H1 (cell line): ENCODE measurements around the gene RHD. TPM values are rescaled to one million over a fixed set of nuclear protein-coding genes. Genes with fewer than 3 reads are reported as not detected.

ENCODE experiments used
- CTCF ChIA-PET: fragments of 300-600 bp; sonication (Branson Sonifier 250); formaldehyde crosslinking; loops from one replicate; lab custom pipeline; 2021; ENCODE audit not compliant: partially characterized antibody; lab: Charles Lee
- POLR2A ChIA-PET: fragments of 300-600 bp; sonication (Branson Sonifier 250); formaldehyde crosslinking; loops from one replicate; lab custom pipeline; 2021; ENCODE audit warnings: inconsistent platforms; ENCODE audit not compliant: partially characterized antibody; lab: Charles Lee
- DNase-seq, 2 experiments: peaks; one replicate each; pipeline versions ENCODE4 v3.0.0 to v3.0.0-alpha.2; 2010 to 2022; ENCODE audit warnings: low spot score in 2 of 2, low read depth in 1 of 2, mixed read lengths in 1 of 2
- FAIRE-seq: peaks from 2 replicates; lab custom pipeline; 2011; peaks lifted over from hg19 to GRCh38; lab: Jason Lieb, UNC
- H2AFZ ChIP-seq: 2 replicates; pipeline ENCODE4 v1.8.1; 2012; ENCODE audit warnings: low read length, inconsistent platforms
- H2AK5ac ChIP-seq: 2 replicates; pipeline ENCODE4 v1.6.1; 2013; ENCODE audit warnings: low read depth, low read length
- H2BK120ac ChIP-seq: replicated peaks from 2 replicates; pipeline ENCODE3; 2013; ENCODE audit warnings: low read depth, low read length, inconsistent platforms
- H2BK12ac ChIP-seq: 2 replicates; pipeline ENCODE4 v1.6.1; 2013; ENCODE audit warnings: low read depth, low read length
- H2BK15ac ChIP-seq: 2 replicates; pipeline ENCODE4 v1.6.1; 2013; ENCODE audit warnings: low read length
- H2BK20ac ChIP-seq: 2 replicates; pipeline ENCODE4 v1.6.1; 2013; ENCODE audit warnings: low read length
- H2BK5ac ChIP-seq: 2 replicates; pipeline ENCODE4 v1.6.1; 2013; ENCODE audit warnings: low read depth, low read length
- H3K14ac ChIP-seq: 2 replicates; pipeline ENCODE4 v1.6.1; 2013; ENCODE audit warnings: inconsistent platforms; ENCODE audit not compliant: insufficient read length
- H3K18ac ChIP-seq: 2 replicates; pipeline ENCODE4 v1.6.1; 2013; ENCODE audit warnings: low read length; ENCODE audit errors: extremely low read depth
- H3K23ac ChIP-seq: 2 replicates; pipeline ENCODE4 v1.6.1; 2013; ENCODE audit warnings: inconsistent platforms; ENCODE audit not compliant: insufficient read length
- H3K23me2 ChIP-seq: 2 replicates; pipeline ENCODE4 v1.6.1; 2013; ENCODE audit warnings: low read depth, low read length
- H3K27ac ChIP-seq: 2 replicates; pipeline ENCODE4 v1.6.1; 2011; ENCODE audit warnings: low read depth, low read length, inconsistent platforms
- H3K27me3 ChIP-seq, 4 experiments: replicated peaks in 1 of 4; 1 replicate in 1 of 4; 2 replicates in 3 of 4; pipeline versions ENCODE4 v1.6.1 to v1.8.1; 2011 to 2013; ENCODE audit warnings: low read length in 3 of 4, mild to moderate bottlenecking in 3 of 4, inconsistent platforms in 2 of 4, mixed read lengths in 2 of 4, moderate library complexity in 1 of 4; ENCODE audit not compliant: control insufficient read depth in 3 of 4, insufficient read depth in 3 of 4; ENCODE audit errors: extremely low read depth in 1 of 4
- H3K36me3 ChIP-seq, 4 experiments: 2 replicates each; pipeline versions ENCODE4 v1.6.1 to v1.8.1; 2011 to 2013; ENCODE audit warnings: mild to moderate bottlenecking in 4 of 4, low read length in 3 of 4, moderate library complexity in 2 of 4, control low read depth in 1 of 4, inconsistent platforms in 1 of 4; ENCODE audit not compliant: insufficient read depth in 4 of 4, control insufficient read depth in 2 of 4
- H3K4ac ChIP-seq: replicated peaks from 2 replicates; pipeline ENCODE3; 2013; ENCODE audit warnings: low read length, low read depth, mixed read lengths, inconsistent platforms; ENCODE audit not compliant: insufficient read length
- H3K4me1 ChIP-seq, 4 experiments: replicated peaks in 1 of 4; 1 replicate in 1 of 4; 2 replicates in 3 of 4; pipeline versions ENCODE4 v1.6.1 to v1.8.1; 2011 to 2013; ENCODE audit warnings: low read length in 3 of 4, inconsistent platforms in 2 of 4, mixed read lengths in 1 of 4; ENCODE audit not compliant: insufficient read depth in 4 of 4, control insufficient read depth in 3 of 4
- H3K4me2 ChIP-seq, 2 experiments: 2 replicates each; pipeline versions ENCODE4 v1.6.1 to v1.8.1; 2011 to 2013; ENCODE audit warnings: low read depth in 2 of 2, low read length in 2 of 2, control low read depth in 1 of 2, inconsistent platforms in 1 of 2, mild to moderate bottlenecking in 1 of 2; ENCODE audit not compliant: insufficient read depth in 1 of 2
- H3K4me3 ChIP-seq, 4 experiments: fragments of 200-600, 300-600 bp in 1 of 4; sonication (generic), shearing (Covaris generic), sonication (Bioruptor Twin) in 1 of 4; 2 replicates each; pipeline versions ENCODE4 v1.5.1 to v1.8.1; 2011 to 2016; ENCODE audit warnings: low read length in 4 of 4, low read depth in 3 of 4, control low read depth in 2 of 4, inconsistent platforms in 2 of 4, mild to moderate bottlenecking in 2 of 4, mixed read lengths in 1 of 4, moderate library complexity in 1 of 4; ENCODE audit not compliant: insufficient read depth in 2 of 4; ENCODE audit errors: extremely low read depth in 1 of 4
- H3K56ac ChIP-seq: replicated peaks from 2 replicates; pipeline ENCODE3; 2013; ENCODE audit warnings: low read depth, mild to moderate bottlenecking, mixed read lengths, low read length, inconsistent platforms; ENCODE audit not compliant: insufficient read length
- H3K79me1 ChIP-seq: 2 replicates; pipeline ENCODE4 v1.6.1; 2013; ENCODE audit warnings: low read depth, low read length, control low read depth
- H3K79me2 ChIP-seq, 2 experiments: 2 replicates each; pipeline versions ENCODE4 v1.6.1 to v1.8.1; 2012 to 2013; ENCODE audit warnings: low read length in 2 of 2, mild to moderate bottlenecking in 2 of 2, inconsistent platforms in 1 of 2; ENCODE audit not compliant: insufficient read depth in 2 of 2, control insufficient read depth in 1 of 2
- H3K9ac ChIP-seq, 4 experiments: replicated peaks in 1 of 4; 1 replicate in 1 of 4; 2 replicates in 3 of 4; pipeline versions ENCODE4 v1.6.1 to v1.8.1; 2011 to 2013; ENCODE audit warnings: low read depth in 3 of 4, low read length in 3 of 4, control low read depth in 2 of 4, mild to moderate bottlenecking in 2 of 4, moderate library complexity in 2 of 4, inconsistent platforms in 1 of 4; ENCODE audit errors: extremely low read depth in 1 of 4
- H3K9me3 ChIP-seq, 2 experiments: 2 replicates each; pipeline versions ENCODE4 v1.6.1 to v1.8.1; 2012 to 2013; ENCODE audit warnings: mild to moderate bottlenecking in 2 of 2, moderate library complexity in 2 of 2, control low read depth in 1 of 2, inconsistent platforms in 1 of 2, low read depth in 1 of 2, low read length in 1 of 2, mixed read lengths in 1 of 2; ENCODE audit not compliant: insufficient read depth in 2 of 2
- H4K20me1 ChIP-seq, 2 experiments: replicated peaks in 1 of 2; 2 replicates each; pipeline versions ENCODE3 to v1.8.1; 2011 to 2013; ENCODE audit warnings: inconsistent platforms in 2 of 2, low read length in 2 of 2, mild to moderate bottlenecking in 1 of 2; ENCODE audit not compliant: insufficient read depth in 2 of 2, control insufficient read depth in 1 of 2
- H4K5ac ChIP-seq: 2 replicates; pipeline ENCODE4 v1.6.1; 2013; ENCODE audit warnings: low read length, low read depth, mixed read lengths, inconsistent platforms; ENCODE audit not compliant: insufficient read length
- H4K8ac ChIP-seq: 2 replicates; pipeline ENCODE4 v1.8.0; 2013; ENCODE audit warnings: mild to moderate bottlenecking, moderate library complexity, low read length, inconsistent platforms; ENCODE audit not compliant: insufficient read depth; ENCODE audit errors: extremely low read depth
- H4K91ac ChIP-seq: replicated peaks from 2 replicates; pipeline ENCODE3; 2013; ENCODE audit warnings: low read length, mixed read lengths, inconsistent platforms; ENCODE audit not compliant: insufficient read length
- SIX5 ChIP-seq: IDR thresholded peaks from 2 replicates; pipeline ENCODE4 v1.6.1; 2011; ENCODE audit warnings: mild to moderate bottlenecking, low read depth, low read length
- WGBS, 2 experiments: shearing (Covaris generic) in 1 of 2; methylation state at CpG; one replicate each; pipeline versions ENCODE4 v1.1.6 to v1.1.7; 2013 to 2015; ENCODE audit warnings: low lambda C conversion rate in 2 of 2, mixed read lengths in 2 of 2, inconsistent platforms in 1 of 2, low coverage in 1 of 2, missing lambda C conversion rate in 1 of 2; ENCODE audit not compliant: insufficient replicate concordance in 2 of 2, insufficient coverage in 1 of 2, insufficient read length in 1 of 2; ENCODE audit errors: extremely low coverage in 1 of 2, missing lambda C conversion rate in 1 of 2; 5-methylcytosine and 5-hydroxymethylcytosine counted together
- polyA plus RNA-seq, 7 experiments: library from polyadenylated mRNA; depleted of rRNA in 3 of 7; stranded (reverse) in 5 of 7; unstranded in 2 of 7; fragments of >200 nt in 5 of 7; fragments of 200-250 nt in 2 of 7; gene quantifications; 1 replicate in 5 of 7; 2 replicates in 1 of 7; 4 replicates in 1 of 7; pipeline versions ENCODE4 v1.2.1 to v1.2.3, GENCODE V29; 2011 to 2013; ENCODE audit warnings: missing spikeins in 2 of 7, mixed read lengths in 2 of 7
- total RNA-seq: library from RNA; stranded (reverse); fragmentation: NEBNext Ultra II Directional; extraction: Animal tissue kit (Norgen Biotek cat#: 25700); gene quantifications from 2 replicates; pipeline ENCODE4 v1.2.1, GENCODE V29; 2021

The RHD gene
- total and polyA plus RNA-seq, 2 of the 8 experiments (the other 6 are each of a cell fraction or from before 2014, with no cell fraction given), result 0.21 TPM; not detected in 1

DNA sequence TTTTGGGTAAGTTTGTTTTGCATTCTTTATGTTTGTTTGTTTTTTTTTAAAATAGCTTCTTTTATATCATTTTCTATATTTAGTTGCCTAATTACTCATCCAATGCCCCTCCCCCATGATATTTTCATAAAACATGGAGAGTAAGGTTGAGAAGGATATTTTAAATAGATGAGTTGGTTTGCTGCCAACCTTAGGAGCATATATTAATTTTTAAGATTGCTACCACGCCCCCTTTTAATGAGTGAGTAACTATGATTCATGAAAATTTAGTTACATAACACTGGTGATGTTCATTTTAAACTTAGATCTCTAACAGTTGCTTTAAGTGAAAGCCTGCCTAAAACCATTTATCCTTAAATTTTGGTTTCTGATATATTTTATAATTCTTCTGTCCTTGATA, 84.5 kb downstream of the RHD start:
- no peak overlapping the region for H4K5ac ChIP-seq
- H3K4me1 ChIP-seq, result no peaks in the 10 kb centered on the region

More for the DNA sequence above, 84.5 kb downstream of the RHD start:
- no peak overlapping the region for H2AFZ ChIP-seq
- no peak overlapping the region for H3K4me2 ChIP-seq
- CTCF ChIA-PET, result interaction anchor here (0.6 to 0.8 kb wide), 2 partner anchors 217 to 1376 kb away, joined by 4 read pairs; no protein-coding TSS in a partner anchor
- H3K14ac ChIP-seq, result no peak overlapping the region
- H3K4ac ChIP-seq, result no peak overlapping the region
- H4K91ac ChIP-seq, result no peak overlapping the region
- H3K56ac ChIP-seq, result no peak overlapping the region
- 92% methylated on average over 1 of the region's 1 CpG; no CpG with 5 or more reads in 1 of the 2 experiments for WGBS, 2 experiments
- no peak overlapping the region for H2BK5ac ChIP-seq
- no peak overlapping the region for H3K18ac ChIP-seq
- H3K79me1 ChIP-seq, result no peaks in the 10 kb centered on the region
- no peak overlapping the region for H3K9ac ChIP-seq
- peaks cover 0 to 3% of the 10 kb centered on the region in 2 experiments for H4K20me1 ChIP-seq
- H3K27me3 ChIP-seq, result no peaks in the 10 kb centered on the region
- H3K4me3 ChIP-seq, result no peak overlapping the region
- no peak overlapping the region for H2BK12ac ChIP-seq
- POLR2A ChIA-PET, result no interaction called here
- H3K23me2 ChIP-seq, result no peaks in the 10 kb centered on the region
- TF ChIP-seq SIX5, result no peak
- FAIRE-seq (no peak), DNase-seq (no peak)
- no peak overlapping the region for H2BK120ac ChIP-seq
- no peak overlapping the region for H4K8ac ChIP-seq
- no peak overlapping the region for H3K27ac ChIP-seq
- H3K79me2 ChIP-seq, result no peaks in the 10 kb centered on the region
- no peak overlapping the region for H2BK20ac ChIP-seq
- H2AK5ac ChIP-seq, result no peak overlapping the region
- H3K23ac ChIP-seq, result no peak overlapping the region
- H2BK15ac ChIP-seq, result no peak overlapping the region
- H3K9me3 ChIP-seq, result no peaks in the 10 kb centered on the region
- H3K36me3 ChIP-seq, result peaks cover 10 to 53% (median 31%) of the 10 kb centered on the region in 4 experiments
